ENCODE data around the gene FBXL20.

GRCh38 chr17:39281806-39282205 lies 119.6 kb downstream of the FBXL20 start:
- no peak for TF ChIP-seq POLR2A (IDR thresholded peaks at IDR 0.05)
- TF ChIP-seq CTCF (IDR thresholded peaks at IDR 0.05): no peak

Measured in prostate gland (tissue), 2 donors.